Stimulated activated naive B cell treated with anti-CD40 and anti-IgM and Interleukin-4, amounts not matched to agents 10 μg/mL and 1 μg/mL and 100 μg/mL, for 72 hours (primary cell): ENCODE measurements around the gene TADA2B.

Experiments used
- ATAC-seq, 2 donors: fragments of 150-1000 bp; cut with Tn5 transposase; replicated peaks; 2 replicates each; pipeline ENCODE4 v1.10.0; 2021; ENCODE audit warnings: moderate library complexity in 1 of 2
- DNase-seq: peaks from one replicate; pipeline ENCODE4 v3.0.0; 2021
- H3K27ac Mint-ChIP-seq: one replicate; pipeline ENCODE4 v1.8.0; 2022; ENCODE audit warnings: mild to moderate bottlenecking, mixed read lengths
- H3K27me3 Mint-ChIP-seq, 2 donors: one replicate each; pipeline ENCODE4 v1.8.0; 2022; ENCODE audit warnings: mixed read lengths in 2 of 2
- H3K36me3 Mint-ChIP-seq, 2 donors: one replicate each; pipeline ENCODE4 v1.8.0; 2022; ENCODE audit warnings: mixed read lengths in 2 of 2, mild to moderate bottlenecking in 1 of 2
- H3K4me1 Mint-ChIP-seq, 2 donors: one replicate each; pipeline ENCODE4 v1.8.0; 2022; ENCODE audit warnings: mixed read lengths in 2 of 2, mild to moderate bottlenecking in 1 of 2
- H3K4me3 Mint-ChIP-seq, 2 donors: one replicate each; pipeline ENCODE4 v1.8.0; 2022; ENCODE audit warnings: mild to moderate bottlenecking in 2 of 2, mixed read lengths in 2 of 2, moderate library complexity in 1 of 2
- H3K9me3 Mint-ChIP-seq, 2 donors: one replicate each; pipeline ENCODE4 v1.8.0; 2022; ENCODE audit warnings: mixed read lengths in 2 of 2, mild to moderate bottlenecking in 1 of 2

Gene TADA2B

DNA sequence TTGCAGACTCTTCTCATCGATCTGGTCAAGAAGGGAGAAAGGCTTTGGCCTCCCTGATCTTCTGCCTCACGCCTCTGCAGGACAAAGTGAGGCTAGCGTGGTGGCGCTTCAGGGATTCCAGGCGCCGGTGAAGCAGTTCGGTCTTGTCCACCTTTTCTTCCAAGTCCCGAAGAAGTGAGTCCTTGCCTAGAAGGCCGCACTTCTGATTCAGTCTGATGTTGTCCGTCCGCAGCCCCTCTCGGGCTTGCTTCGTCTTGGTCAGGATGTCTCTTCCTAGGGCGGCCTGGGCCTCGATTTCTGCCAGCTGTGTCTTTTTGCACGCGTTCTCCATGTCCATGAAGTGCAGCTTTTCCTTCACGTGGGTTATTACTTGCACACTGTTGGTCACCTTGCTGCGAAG is 1.9 kb upstream of the TADA2B start:
- H3K27me3 Mint-ChIP-seq: no peaks in the 10 kb centered on the region
- H3K4me1 Mint-ChIP-seq: peaks cover 31 to 45% of the 10 kb centered on the region in 2 donors
- ATAC-seq (no peak), DNase-seq (no peak)
- peaks cover 0 to 2% of the 10 kb centered on the region in 2 donors for H3K36me3 Mint-ChIP-seq
- no peak overlapping the region for H3K4me3 Mint-ChIP-seq
- no peak overlapping the region for H3K27ac Mint-ChIP-seq
- no peaks in the 10 kb centered on the region for H3K9me3 Mint-ChIP-seq

DNA sequence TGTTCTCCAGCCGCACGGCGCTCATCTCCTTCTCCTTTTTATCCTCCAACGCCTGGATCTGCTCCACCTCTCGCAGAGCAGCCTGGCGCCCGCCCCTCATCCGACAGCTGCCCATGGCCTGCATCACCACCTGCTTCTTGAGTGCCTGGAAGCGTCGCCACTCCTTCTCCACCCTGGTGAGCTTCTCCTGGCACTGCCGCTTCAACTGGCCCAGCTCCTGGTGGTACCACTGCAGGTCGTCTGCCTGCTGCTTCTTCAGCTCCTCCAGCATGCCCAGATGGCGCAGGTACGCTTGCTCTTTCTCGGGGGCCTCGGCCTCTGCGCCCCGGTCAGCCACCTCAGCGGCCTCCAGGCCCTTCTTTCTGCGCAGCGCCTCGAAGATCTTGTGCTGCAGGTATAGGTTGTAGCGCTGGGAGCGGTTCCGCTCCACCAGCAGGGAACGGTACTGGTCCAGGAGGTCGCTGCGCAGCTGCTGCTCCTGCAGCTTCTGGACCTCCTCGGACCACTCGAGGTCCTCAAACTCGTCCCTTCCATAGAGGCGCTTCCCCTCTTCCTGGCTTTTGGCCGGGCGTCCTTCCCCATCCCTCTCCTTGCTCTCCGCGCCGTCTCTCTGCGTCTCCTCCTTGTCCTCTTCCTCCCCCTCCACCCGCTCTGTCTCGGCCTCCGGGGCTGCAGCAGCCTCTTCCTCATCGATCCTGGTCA is 1.2 kb upstream of the TADA2B start:
- no peaks in the 10 kb centered on the region for H3K27me3 Mint-ChIP-seq
- H3K9me3 Mint-ChIP-seq: no peaks in the 10 kb centered on the region
- H3K27ac Mint-ChIP-seq: no peak overlapping the region
- peaks cover 0 to 3% of the 10 kb centered on the region in 2 donors for H3K36me3 Mint-ChIP-seq
- ATAC-seq: no peak
- DNase-seq: peak; percentile 13
- peak overlapping the region; percentile 97 to 99 for H3K4me3 Mint-ChIP-seq
- peaks cover 38 to 52% of the 10 kb centered on the region in 2 donors for H3K4me1 Mint-ChIP-seq

DNA sequence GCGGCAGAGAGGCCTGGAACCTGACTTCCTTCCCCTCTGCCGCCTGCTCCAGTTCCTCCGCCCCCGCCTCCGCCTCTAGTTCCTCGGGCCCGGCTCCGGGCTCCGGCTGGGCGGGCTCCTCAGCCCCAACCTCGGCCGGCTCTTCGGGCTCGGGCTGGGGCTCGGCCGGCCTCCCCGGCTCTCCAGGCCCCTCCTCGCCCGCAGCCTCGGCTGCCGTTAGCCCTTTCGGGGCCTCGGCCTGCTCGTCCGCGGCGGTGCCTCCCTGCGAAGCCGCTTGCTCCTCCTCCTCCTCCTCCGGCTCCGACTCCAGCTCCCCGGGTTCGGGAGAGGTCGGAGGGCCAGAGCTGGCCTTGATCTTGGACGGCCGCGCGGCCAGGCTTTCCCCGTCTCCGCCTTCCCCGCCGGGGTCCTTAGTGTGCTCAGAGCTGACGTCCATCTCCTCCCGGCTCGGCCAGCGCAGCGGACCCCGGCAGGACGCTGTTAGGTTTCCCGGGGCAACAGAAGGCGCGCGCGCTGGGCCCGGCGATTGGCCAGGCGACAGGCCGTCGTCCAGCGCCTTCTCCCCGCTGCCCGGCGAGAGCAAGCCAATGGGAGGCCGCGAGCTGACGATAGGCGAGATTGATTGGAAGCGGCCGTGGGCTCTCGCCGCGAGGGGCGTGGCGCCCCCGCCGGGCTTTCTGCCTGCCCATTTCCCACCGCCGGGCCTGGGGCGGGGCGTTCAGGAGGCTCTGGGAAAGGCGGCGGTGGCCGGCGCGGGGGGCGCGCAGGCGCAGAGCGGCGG is 479 bp upstream of the TADA2B start:
- H3K4me1 Mint-ChIP-seq: peaks cover 44 to 60% of the 10 kb centered on the region in 2 donors
- H3K4me3 Mint-ChIP-seq: peak overlapping the region; percentile 97 to 99
- H3K36me3 Mint-ChIP-seq: peaks cover 0 to 8% of the 10 kb centered on the region in 2 donors
- H3K27me3 Mint-ChIP-seq: no peaks in the 10 kb centered on the region
- peak; percentile 85 to 89 for ATAC-seq
- DNase-seq: peak; percentile 95
- H3K9me3 Mint-ChIP-seq: no peaks in the 10 kb centered on the region
- peak overlapping the region; percentile 96 for H3K27ac Mint-ChIP-seq

DNA sequence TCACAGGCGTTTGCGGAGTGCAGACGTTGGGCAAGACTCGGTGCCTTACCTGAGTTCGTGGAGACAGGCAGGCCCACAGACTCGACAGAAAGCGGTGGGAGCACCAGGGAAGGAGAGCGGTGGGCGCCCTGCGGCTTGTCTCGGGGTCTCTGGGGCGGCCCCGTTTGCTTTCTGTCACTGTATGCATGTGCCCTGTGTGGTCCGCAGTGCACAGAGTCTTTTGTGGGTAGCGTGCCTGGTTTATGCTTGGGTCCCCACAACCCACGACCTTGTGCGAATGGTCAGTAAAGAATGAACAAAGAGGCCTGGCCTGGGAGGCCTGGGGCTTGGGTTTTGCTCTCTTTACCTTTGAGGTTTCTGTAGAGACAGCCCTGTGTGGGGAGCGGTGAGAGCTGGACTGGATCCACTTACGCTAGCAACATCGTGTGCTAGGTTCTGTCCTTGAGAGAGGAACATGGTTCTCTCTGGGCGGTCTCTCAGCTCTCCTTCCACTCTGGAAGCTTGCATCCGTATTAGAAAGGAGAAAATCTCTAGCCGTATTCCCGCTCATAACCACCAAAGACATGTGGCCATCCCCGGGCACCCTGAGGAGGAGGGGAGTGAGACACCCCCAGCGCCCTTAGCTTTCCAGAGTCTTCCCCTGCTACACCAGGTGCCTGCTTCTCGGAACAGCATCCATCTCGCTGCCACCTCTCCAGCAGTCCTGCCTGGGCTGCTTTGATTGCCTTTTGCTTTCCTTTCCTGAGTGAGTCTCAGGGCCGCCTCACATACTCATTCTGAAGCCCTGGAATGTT is 1.2 kb downstream of the TADA2B start:
- Mint-ChIP-seq H3K36me3 (peaks cover 4 to 14% of the 10 kb centered on the region in 2 donors), H3K27ac (peak overlapping the region; percentile 90), H3K27me3 (no peaks in the 10 kb centered on the region), H3K4me1 (peaks cover 49 to 64% of the 10 kb centered on the region in 2 donors), H3K4me3 (peak overlapping the region; percentile 92), H3K9me3 (no peaks in the 10 kb centered on the region)
- DNase-seq: no peak
- ATAC-seq: no peak

- H3K4me1 Mint-ChIP-seq: peaks cover 54 to 70% of the 10 kb centered on the region in 2 donors
- DNase-seq: no peak
- no peak for ATAC-seq
- H3K9me3 Mint-ChIP-seq: no peaks in the 10 kb centered on the region
- peak overlapping the region; percentile 27 to 64 for H3K4me3 Mint-ChIP-seq
- H3K36me3 Mint-ChIP-seq: peaks cover 7 to 17% of the 10 kb centered on the region in 2 donors
- H3K27me3 Mint-ChIP-seq: no peaks in the 10 kb centered on the region
- H3K27ac Mint-ChIP-seq: no peak overlapping the region
Measured at GRCh38 chr4:7045553-7045952, 2.4 kb downstream of the TADA2B start.

GRCh38 chr4:7045961-7046921 is 3.1 kb downstream of the TADA2B start:
- H3K4me1 Mint-ChIP-seq: peaks cover 53 to 68% of the 10 kb centered on the region in 2 donors
- peak overlapping the region; percentile 33 to 64 for H3K4me3 Mint-ChIP-seq
- H3K27ac Mint-ChIP-seq: peak overlapping the region; percentile 60
- DNase-seq (peak; percentile 36), ATAC-seq (peak in 1 of 2 donors; percentile 2)
- H3K9me3 Mint-ChIP-seq: no peaks in the 10 kb centered on the region
- H3K27me3 Mint-ChIP-seq: no peaks in the 10 kb centered on the region
- peaks cover 7 to 17% of the 10 kb centered on the region in 2 donors for H3K36me3 Mint-ChIP-seq

DNA sequence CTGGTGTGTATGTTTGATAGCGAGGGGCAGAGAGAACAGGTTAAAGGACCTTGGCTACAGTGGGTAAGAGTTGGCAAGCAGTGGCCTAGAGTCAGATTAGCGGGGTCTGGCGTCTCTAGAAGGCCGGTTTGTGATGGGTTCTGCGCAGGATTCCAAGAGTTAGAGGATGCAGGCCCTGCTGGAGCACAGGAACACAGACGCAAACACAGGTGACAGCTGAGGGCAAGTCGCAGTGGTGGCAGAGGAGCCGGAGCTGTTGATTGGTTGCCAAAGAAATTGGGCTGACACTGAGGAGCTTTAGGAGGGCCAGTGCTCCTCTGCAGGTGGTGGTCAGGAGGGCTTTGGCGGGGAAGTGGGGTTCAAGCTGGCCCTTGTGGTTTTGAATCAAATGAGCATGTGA is 3.8 kb downstream of the TADA2B start:
- Mint-ChIP-seq H3K4me3 (no peak overlapping the region), H3K4me1 (peaks cover 46 to 61% of the 10 kb centered on the region in 2 donors), H3K27ac (peak overlapping the region; percentile 60)

DNA sequence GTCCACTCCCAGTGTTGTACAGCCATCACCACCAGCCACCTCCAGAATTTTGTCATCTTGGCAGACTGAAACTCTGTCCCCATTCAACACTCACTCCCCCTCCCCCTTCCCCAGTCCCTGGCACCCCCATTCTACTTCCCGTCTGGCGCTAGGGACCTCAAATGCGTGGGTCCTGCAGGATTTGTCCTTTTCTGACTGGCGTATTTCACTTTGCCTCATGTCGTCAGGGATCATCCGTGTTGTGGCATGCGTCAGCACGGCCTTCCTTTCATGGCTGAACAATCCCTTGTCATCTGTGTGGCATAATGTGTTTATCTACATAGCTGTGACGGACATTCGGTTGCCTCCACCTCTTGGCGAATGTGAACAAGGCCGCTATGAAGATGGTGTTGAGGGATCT is 5.5 kb downstream of the TADA2B start:
- Mint-ChIP-seq H3K4me1 (peaks cover 47 to 63% of the 10 kb centered on the region in 2 donors), H3K27me3 (no peaks in the 10 kb centered on the region), H3K27ac (no peak overlapping the region), H3K9me3 (no peaks in the 10 kb centered on the region), H3K4me3 (no peak overlapping the region), H3K36me3 (peaks cover 7 to 21% of the 10 kb centered on the region in 2 donors)
- ATAC-seq (no peak), DNase-seq (no peak)

More for the DNA sequence above, 3.8 kb downstream of the TADA2B start:
- no peaks in the 10 kb centered on the region for H3K27me3 Mint-ChIP-seq
- H3K36me3 Mint-ChIP-seq: peaks cover 7 to 17% of the 10 kb centered on the region in 2 donors
- H3K9me3 Mint-ChIP-seq: no peaks in the 10 kb centered on the region
- DNase-seq: no peak
- no peak for ATAC-seq

- ATAC-seq (no peak), DNase-seq (no peak)
- Mint-ChIP-seq H3K4me3 (no peak overlapping the region), H3K4me1 (peaks cover 48 to 57% of the 10 kb centered on the region in 2 donors), H3K36me3 (peaks cover 13 to 27% of the 10 kb centered on the region in 2 donors), H3K27ac (no peak overlapping the region), H3K9me3 (no peaks in the 10 kb centered on the region), H3K27me3 (no peaks in the 10 kb centered on the region)
Measured at GRCh38 chr4:7049295-7049694, 6.1 kb downstream of the TADA2B start.

DNA sequence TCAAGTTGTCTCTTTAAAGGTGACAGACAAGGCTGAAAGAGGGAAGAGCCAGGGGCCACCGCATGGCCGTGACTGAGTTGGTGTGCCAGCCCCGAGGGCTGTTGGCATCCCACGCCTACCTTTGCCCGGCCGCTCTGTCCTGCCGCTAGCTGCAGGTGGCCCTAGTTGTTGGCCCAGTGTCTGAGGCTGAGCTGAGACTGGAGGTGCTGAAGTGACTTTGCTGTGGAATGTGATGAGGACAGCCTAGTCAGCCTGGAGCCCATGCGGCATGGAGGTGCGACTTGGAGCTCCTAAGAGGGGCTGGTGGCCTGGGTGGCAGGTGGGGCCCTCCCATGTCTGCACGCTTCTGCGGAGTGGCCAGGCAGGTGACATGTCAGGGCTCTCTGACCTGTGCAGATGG is 6.6 kb downstream of the TADA2B start:
- ATAC-seq: no peak
- H3K27ac Mint-ChIP-seq: peak overlapping the region; percentile 9
- no peaks in the 10 kb centered on the region for H3K9me3 Mint-ChIP-seq
- H3K4me1 Mint-ChIP-seq: peaks cover 47 to 53% of the 10 kb centered on the region in 2 donors
- no peak for DNase-seq
- H3K4me3 Mint-ChIP-seq: no peak overlapping the region
- H3K36me3 Mint-ChIP-seq: peaks cover 17 to 30% of the 10 kb centered on the region in 2 donors
- no peaks in the 10 kb centered on the region for H3K27me3 Mint-ChIP-seq

DNA sequence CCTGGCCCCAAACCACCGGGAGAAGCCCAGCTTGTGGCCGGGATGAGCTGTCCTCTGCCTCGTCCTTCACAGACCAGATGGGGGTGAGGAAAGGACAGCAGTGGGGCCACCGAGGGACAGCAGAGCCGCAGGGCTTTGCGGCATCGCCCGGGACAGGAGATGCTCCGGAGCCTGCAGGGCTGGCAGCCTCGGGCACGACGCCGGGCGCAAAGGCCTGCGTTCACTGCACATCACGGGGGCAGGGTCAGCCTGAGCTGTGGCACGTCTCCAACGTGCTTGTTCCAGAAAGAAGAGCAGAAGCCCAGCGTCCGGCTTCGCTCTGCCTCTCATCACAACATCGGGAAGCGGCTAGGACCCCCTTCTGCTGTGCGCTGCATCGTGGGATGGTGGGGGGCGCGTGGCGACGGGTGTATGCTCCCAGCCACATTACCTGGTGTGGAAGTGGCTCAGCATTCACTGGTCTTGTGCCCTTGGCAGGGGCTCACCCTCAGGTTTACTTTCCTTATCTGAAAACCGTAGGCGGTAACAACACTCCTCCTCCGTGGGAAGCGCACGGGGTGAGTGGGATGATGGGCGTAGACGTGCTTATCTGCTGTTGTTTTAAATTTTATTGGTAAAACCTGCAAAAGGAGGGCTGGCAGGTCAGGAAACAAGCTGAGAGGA is 7.4 kb downstream of the TADA2B start:
- peaks cover 21 to 29% of the 10 kb centered on the region in 2 donors for H3K36me3 Mint-ChIP-seq
- H3K4me3 Mint-ChIP-seq: no peak overlapping the region
- H3K27me3 Mint-ChIP-seq: no peaks in the 10 kb centered on the region

DNA sequence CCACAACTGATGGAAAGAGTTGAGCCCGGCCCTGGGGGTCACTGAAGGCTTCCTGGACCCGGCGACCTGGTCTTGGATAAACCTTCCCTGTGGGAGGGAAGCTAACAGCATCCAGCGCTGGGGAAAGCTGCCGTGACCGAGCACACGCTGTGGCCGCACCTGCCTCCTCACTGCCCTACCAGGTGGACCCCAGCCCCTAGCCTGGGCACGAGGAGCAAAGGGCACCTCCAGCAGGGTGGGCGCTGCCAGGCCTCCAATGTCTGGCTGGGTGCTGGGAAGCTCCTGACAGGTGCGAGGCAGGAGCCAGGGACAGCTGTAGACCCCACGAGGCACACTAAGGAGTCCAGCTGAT is 7.9 kb downstream of the TADA2B start:
- peaks cover 27 to 30% of the 10 kb centered on the region in 2 donors for H3K36me3 Mint-ChIP-seq
- H3K9me3 Mint-ChIP-seq: no peaks in the 10 kb centered on the region
- ATAC-seq (no peak), DNase-seq (no peak)
- no peaks in the 10 kb centered on the region for H3K27me3 Mint-ChIP-seq
- no peak overlapping the region for H3K27ac Mint-ChIP-seq
- peaks cover 37 to 39% of the 10 kb centered on the region in 2 donors for H3K4me1 Mint-ChIP-seq
- H3K4me3 Mint-ChIP-seq: no peak overlapping the region

More for the DNA sequence above, 7.4 kb downstream of the TADA2B start:
- no peak for ATAC-seq
- H3K4me1 Mint-ChIP-seq: peaks cover 40 to 44% of the 10 kb centered on the region in 2 donors
- no peak overlapping the region for H3K27ac Mint-ChIP-seq
- no peak for DNase-seq
- H3K9me3 Mint-ChIP-seq: no peaks in the 10 kb centered on the region

DNA sequence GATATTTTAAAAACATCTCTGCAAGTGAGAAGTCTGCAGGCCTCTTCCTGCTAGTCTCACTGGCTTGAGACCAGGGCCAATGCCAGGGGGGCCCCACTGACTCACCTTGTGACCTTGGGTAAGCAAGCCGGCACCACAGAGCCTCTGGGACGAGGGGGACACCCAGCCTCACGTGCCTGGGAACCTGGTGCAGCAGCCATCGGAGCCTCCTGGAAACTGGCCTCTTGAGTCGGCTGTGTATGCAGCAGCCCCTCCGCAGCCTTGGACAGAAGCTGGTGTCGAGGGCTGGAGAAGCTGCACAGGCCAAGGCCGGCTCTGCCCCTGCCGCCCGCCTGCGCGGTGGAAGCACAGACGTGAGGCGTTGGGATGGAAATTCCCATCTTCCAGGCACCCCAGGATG is 8.7 kb downstream of the TADA2B start:
- no peak for ATAC-seq
- peaks cover 29 to 31% of the 10 kb centered on the region in 2 donors for H3K4me1 Mint-ChIP-seq
- H3K4me3 Mint-ChIP-seq: no peak overlapping the region
- no peak for DNase-seq
- H3K27ac Mint-ChIP-seq: no peak overlapping the region
- H3K36me3 Mint-ChIP-seq: peaks cover 28 to 31% of the 10 kb centered on the region in 2 donors
- no peaks in the 10 kb centered on the region for H3K27me3 Mint-ChIP-seq
- H3K9me3 Mint-ChIP-seq: no peaks in the 10 kb centered on the region
